Right forelimb (tissue), 1 donor: ENCODE results near the gene LCN6.
"Not testable (repeated sequence)": the region's sequence is repeated elsewhere in the genome, so short reads cannot be mapped to it uniquely, and the experiment has no call there.

Experiments used
- DNase-seq: peaks from one replicate; pipeline ENCODE4 v3.0.0-alpha.2; 2018

LCN6 gene

GRCh38 chr9:136704741-136705140 lies 43.6 kb downstream of the LCN6 start:
- DNase-seq, result not testable (repeated sequence)

GRCh38 chr9:136703276-136703860 lies 45.0 kb downstream of the LCN6 start:
- DNase-seq, result no peak

- DNase-seq, result no peak
These were observed 46.7 kb downstream of the LCN6 start for GRCh38 chr9:136701668-136702053.

- DNase-seq, result no peak
These were observed 47.2 kb downstream of the LCN6 start for GRCh38 chr9:136700959-136701667.

- DNase-seq, result no peak
These were observed 48.0 kb downstream of the LCN6 start for GRCh38 chr9:136700304-136700703.

- DNase-seq, result no peak
These were observed 49.6 kb downstream of the LCN6 start for GRCh38 chr9:136698635-136699246.

- no peak for DNase-seq
These were observed 50.4 kb downstream of the LCN6 start for GRCh38 chr9:136697821-136698526.

- no peak for DNase-seq
These were observed 51.0 kb downstream of the LCN6 start for GRCh38 chr9:136697146-136697820.

- no peak for DNase-seq
These were observed 51.8 kb downstream of the LCN6 start for GRCh38 chr9:136696502-136696901.

GRCh38 chr9:136695955-136696354 lies 52.4 kb downstream of the LCN6 start:
- no peak for DNase-seq

GRCh38 chr9:136695435-136695895 lies 52.9 kb downstream of the LCN6 start:
- DNase-seq, result no peak

GRCh38 chr9:136694872-136695247 lies 53.5 kb downstream of the LCN6 start:
- no peak for DNase-seq

GRCh38 chr9:136694163-136694871 lies 54.0 kb downstream of the LCN6 start:
- DNase-seq, result no peak
